Peyer's patch (tissue), 4 donors: ENCODE data around the gene SNU13. TPM values are rescaled to one million over a fixed set of nuclear protein-coding genes. Genes with fewer than 3 reads are reported as not detected.
A peak's percentile ranks its signal among the peaks of the same experiment; 100 is the strongest.
"Not testable (repeated sequence)": the region's sequence is repeated elsewhere in the genome, so short reads cannot be mapped to it uniquely, and the experiment has no call there.

Source experiments
- DNase-seq, 3 donors: peaks; one replicate each; pipeline ENCODE4 v3.0.0-alpha.2; 2017 to 2019
- H3K27ac ChIP-seq, 4 donors: fragments of 200-600 bp; sonication (generic); one replicate each; pipeline ENCODE4 v1.5.1; 2016 to 2019
- H3K27me3 ChIP-seq, 2 donors: fragments of 200-600 bp; sonication (generic); one replicate each; pipeline ENCODE4 v1.5.1; 2019
- H3K36me3 ChIP-seq, 3 donors: fragments of 200-600 bp; sonication (generic); one replicate each; pipeline ENCODE4 v1.5.1; 2016 to 2019
- H3K4me1 ChIP-seq, 4 donors: fragments of 200-600 bp; sonication (generic); one replicate each; pipeline ENCODE4 v1.5.1; 2016 to 2019
- H3K4me3 ChIP-seq, 4 donors: fragments of 200-600 bp; sonication (generic); 1 replicate in 3 of 4; 2 replicates in 1 of 4; pipeline ENCODE4 v1.5.1; 2016 to 2019; ENCODE audit warnings: mild to moderate bottlenecking in 1 of 4
- H3K9me3 ChIP-seq, 4 donors: fragments of 200-600 bp; sonication (generic); one replicate each; pipeline ENCODE4 v1.5.1; 2016 to 2019; ENCODE audit warnings: mild to moderate bottlenecking in 1 of 4
- CTCF ChIP-seq, 6 experiments: fragments of 450-650 bp in 4 of 6; fragments of 200-600 bp in 2 of 6; sonication (generic) in 1 of 6; IDR thresholded peaks; one replicate each; pipeline ENCODE4 v1.5.1; 2017 to 2019; ENCODE audit warnings: antibody characterized with exemption in 6 of 6, mild to moderate bottlenecking in 3 of 6, moderate library complexity in 1 of 6
- POLR2A ChIP-seq, 2 donors: fragments of 450-650 bp; IDR thresholded peaks; one replicate each; pipeline ENCODE4 v1.5.1; 2017; ENCODE audit warnings: antibody characterized with exemption in 2 of 2, mild to moderate bottlenecking in 2 of 2, moderate library complexity in 2 of 2
- total RNA-seq, 4 donors: library from RNA; depleted of rRNA; stranded (reverse); fragments of >200 nt; gene quantifications; one replicate each; pipeline ENCODE4 v1.1.0, GENCODE V29; 2016

The SNU13 gene
- total RNA-seq, 4 donors from 2014 or later, result 51.5 to 87.5 (median 58.6) TPM

GRCh38 chr22:41697126-41697775, 8.6 kb upstream of the SNU13 start:
- H3K4me1 ChIP-seq, result peaks cover 0 to 20% (median 4%) of the 10 kb centered on the region in 4 donors
- peak overlapping the region in 2 of 4 donors; percentile 34 to 37 for H3K4me3 ChIP-seq
- H3K27me3 ChIP-seq, result no peaks in the 10 kb centered on the region
- TF ChIP-seq POLR2A (IDR thresholded peaks at IDR 0.05) (peak in 1 of 2 donors; percentile 11), CTCF (IDR thresholded peaks at IDR 0.05) (peak; percentile 94 to 99 (median 96))
- peak overlapping the region in 2 of 4 donors; percentile 36 to 39 for H3K27ac ChIP-seq
- peaks cover 0 to 9% (median 0%) of the 10 kb centered on the region in 3 donors for H3K36me3 ChIP-seq
- no peaks in the 10 kb centered on the region for H3K9me3 ChIP-seq
- peak; percentile 97 to 98 (median 97) for DNase-seq

- Histone ChIP-seq H3K27me3 (no peaks in the 10 kb centered on the region), H3K9me3 (no peaks in the 10 kb centered on the region), H3K4me3 (no peak overlapping the region), H3K36me3 (peaks cover 0 to 9% (median 0%) of the 10 kb centered on the region in 3 donors), H3K4me1 (peaks cover 0 to 20% (median 4%) of the 10 kb centered on the region in 4 donors), H3K27ac (peak overlapping the region in 2 of 4 donors; percentile 36 to 39)
- no peak for DNase-seq
- no peak for TF ChIP-seq CTCF (IDR thresholded peaks at IDR 0.05)
- no peak for TF ChIP-seq POLR2A (IDR thresholded peaks at IDR 0.05)
Observed at GRCh38 chr22:41696703-41697102, 8.0 kb upstream of the SNU13 start.

GRCh38 chr22:41695211-41695610, 6.5 kb upstream of the SNU13 start:
- H3K4me3 ChIP-seq, result no peak overlapping the region
- H3K4me1 ChIP-seq, result peaks cover 0 to 20% (median 4%) of the 10 kb centered on the region in 4 donors
- no peak for DNase-seq
- H3K27ac ChIP-seq, result no peak overlapping the region
- peaks cover 0 to 9% (median 0%) of the 10 kb centered on the region in 3 donors for H3K36me3 ChIP-seq
- TF ChIP-seq CTCF (IDR thresholded peaks at IDR 0.05), result no peak
- TF ChIP-seq POLR2A (IDR thresholded peaks at IDR 0.05), result no peak
- no peaks in the 10 kb centered on the region for H3K9me3 ChIP-seq
- no peaks in the 10 kb centered on the region for H3K27me3 ChIP-seq

- no peak for TF ChIP-seq POLR2A (IDR thresholded peaks at IDR 0.05)
- no peak for TF ChIP-seq CTCF (IDR thresholded peaks at IDR 0.05)
- Histone ChIP-seq H3K27ac (peak overlapping the region in 1 of 4 donors; percentile 11), H3K9me3 (no peaks in the 10 kb centered on the region), H3K4me3 (no peak overlapping the region), H3K27me3 (no peaks in the 10 kb centered on the region), H3K4me1 (peaks cover 0 to 20% (median 5%) of the 10 kb centered on the region in 4 donors), H3K36me3 (peaks cover 0 to 9% (median 0%) of the 10 kb centered on the region in 3 donors)
- DNase-seq, result no peak
Observed at GRCh38 chr22:41690476-41690875, 1.8 kb upstream of the SNU13 start.

GRCh38 chr22:41687901-41688364, 734 bp downstream of the SNU13 start:
- peak overlapping the region; percentile 91 to 97 (median 94) for H3K27ac ChIP-seq
- DNase-seq, result peak; percentile 34 to 59 (median 54)
- peak overlapping the region; percentile 59 to 90 (median 76) for H3K4me3 ChIP-seq
- TF ChIP-seq CTCF (IDR thresholded peaks at IDR 0.05) (no peak), POLR2A (IDR thresholded peaks at IDR 0.05) (no peak)
- H3K27me3 ChIP-seq, result no peaks in the 10 kb centered on the region
- H3K36me3 ChIP-seq, result no peaks in the 10 kb centered on the region
- H3K9me3 ChIP-seq, result no peaks in the 10 kb centered on the region
- H3K4me1 ChIP-seq, result peaks cover 0 to 20% (median 5%) of the 10 kb centered on the region in 4 donors

- H3K36me3 ChIP-seq, H3K9me3 ChIP-seq, H3K27ac ChIP-seq, DNase-seq, H3K27me3 ChIP-seq: not testable (repeated sequence)
- peaks cover 0 to 20% (median 5%) of the 10 kb centered on the region in 4 donors for H3K4me1 ChIP-seq
- peak overlapping the region in 1 of 4 donors; percentile 70 for H3K4me3 ChIP-seq
Observed at GRCh38 chr22:41686890-41687289, 1.8 kb downstream of the SNU13 start.
